NB4 (cell line): ENCODE results near the gene LBHD2.
A peak's percentile ranks its signal among the peaks of the same experiment; 100 is the strongest.

Source experiments
- DNase-seq: peaks from one replicate; pipeline ENCODE4 v3.0.0; 2010; ENCODE audit warnings: low read depth
- H3K4me3 ChIP-seq: one replicate; pipeline ENCODE4 v1.5.1; 2011; ENCODE audit warnings: mild to moderate bottlenecking, low read depth, low read length, moderate library complexity
- CTCF ChIP-seq: IDR thresholded peaks from one replicate; pipeline ENCODE4 v1.5.1; 2012; ENCODE audit warnings: low read depth, low read length
- MAX ChIP-seq: IDR thresholded peaks from 2 replicates; pipeline ENCODE4 v1.6.1; 2011; ENCODE audit warnings: low read depth, low read length
- MYC ChIP-seq: IDR thresholded peaks from 2 replicates; pipeline ENCODE4 v1.6.1; 2011; ENCODE audit warnings: low read depth, low read length
- POLR2A ChIP-seq: IDR thresholded peaks from 2 replicates; pipeline ENCODE4 v1.6.1; 2011; ENCODE audit warnings: mild to moderate bottlenecking; ENCODE audit not compliant: insufficient read length; ENCODE audit errors: extremely low read depth

LBHD2 gene

GRCh38 chr14:103052407-103052806, 31.6 kb upstream of the LBHD2 start:
- TF ChIP-seq POLR2A (peak; percentile 61), MYC (no peak)
- no peak overlapping the region for H3K4me3 ChIP-seq
- DNase-seq: peak; percentile 77

GRCh38 chr14:103055695-103056094, 28.3 kb upstream of the LBHD2 start:
- H3K4me3 ChIP-seq: peak overlapping the region; percentile 64
- DNase-seq: no peak
- TF ChIP-seq POLR2A (no peak), CTCF (no peak), MAX (no peak), MYC (no peak)

GRCh38 chr14:103056322-103057027, 27.5 kb upstream of the LBHD2 start:
- peak; percentile 69 for DNase-seq
- no peak for TF ChIP-seq MYC
- no peak for TF ChIP-seq MAX
- no peak for TF ChIP-seq CTCF
- TF ChIP-seq POLR2A: no peak
- H3K4me3 ChIP-seq: peak overlapping the region; percentile 64

GRCh38 chr14:103057028-103057371, 27.0 kb upstream of the LBHD2 start:
- TF ChIP-seq POLR2A (no peak), CTCF (no peak), MYC (no peak), MAX (no peak)
- peak; percentile 49 for DNase-seq
- peak overlapping the region; percentile 64 for H3K4me3 ChIP-seq

GRCh38 chr14:103057372-103058163, 26.4 kb upstream of the LBHD2 start, which contains the start of gene CDC42BPB:
TSS of gene CDC42BPB (minus strand) at chr14:103057549. CDS start at chr14:103057173, 376 bp downstream.
- H3K4me3 ChIP-seq: peak within 1 kb of the TSS; percentile 64
- peak; percentile 84 for DNase-seq
- no peak for TF ChIP-seq CTCF
- no peak for TF ChIP-seq POLR2A
- no peak for TF ChIP-seq MAX
- no peak for TF ChIP-seq MYC

- TF ChIP-seq CTCF (no peak), MYC (no peak), POLR2A (no peak), MAX (no peak)
- no peak overlapping the region for H3K4me3 ChIP-seq
Measured at GRCh38 chr14:103058164-103059055, 25.6 kb upstream of the LBHD2 start.

More at GRCh38 chr14:103058164-103059055, 25.6 kb upstream of the LBHD2 start:
- DNase-seq: no peak
